Stimulated activated CD8-positive, alpha-beta memory T cell treated with anti-CD3 and anti-CD28 coated beads, Interleukin-4, amount 100 ng/mL, for 24 hours (primary cell): ENCODE results near the gene UBE2O.

Experiments used
- DNase-seq: peaks from one replicate; pipeline ENCODE4 v3.0.0-alpha.2; 2020; ENCODE audit warnings: low read depth

Gene UBE2O

GRCh38 chr17:76467366-76467765, 14.4 kb upstream of the UBE2O start, which contains the start of gene AANAT:
Gene AANAT, plus strand, starts transcription at chr17:76467603. Its CDS starts 1,144 bp downstream, at chr17:76468747.
- DNase-seq: no peak

- DNase-seq: no peak
Measured at GRCh38 chr17:76466775-76467130, 13.8 kb upstream of the UBE2O start.

- DNase-seq: no peak
Measured at GRCh38 chr17:76462556-76463290, 9.8 kb upstream of the UBE2O start.

- no peak for DNase-seq
Measured at GRCh38 chr17:76461765-76462555, 9.0 kb upstream of the UBE2O start.

GRCh38 chr17:76459674-76460073, 6.7 kb upstream of the UBE2O start:
- DNase-seq: no peak

GRCh38 chr17:76458580-76459490, 5.9 kb upstream of the UBE2O start:
- DNase-seq: no peak

GRCh38 chr17:76453431-76453743, 435 bp upstream of the UBE2O start:
- no peak for DNase-seq

GRCh38 chr17:76452127-76452659, 759 bp downstream of the UBE2O start:
- no peak for DNase-seq

- no peak for DNase-seq
Measured at GRCh38 chr17:76451506-76451905, 1.4 kb downstream of the UBE2O start.

- DNase-seq: no peak
Measured at GRCh38 chr17:76449126-76449525, 3.8 kb downstream of the UBE2O start.

- DNase-seq: no peak
Measured at GRCh38 chr17:76447931-76448652, 4.9 kb downstream of the UBE2O start.

- no peak for DNase-seq
Measured at GRCh38 chr17:76446449-76447231, 6.3 kb downstream of the UBE2O start.

- DNase-seq: no peak
Measured at GRCh38 chr17:76445697-76446448, 7.1 kb downstream of the UBE2O start.

- no peak for DNase-seq
Measured at GRCh38 chr17:76444518-76445311, 8.2 kb downstream of the UBE2O start.

- DNase-seq: no peak
Measured at GRCh38 chr17:76442341-76443338, 10.3 kb downstream of the UBE2O start.

- no peak for DNase-seq
Measured at GRCh38 chr17:76441686-76442340, 11.1 kb downstream of the UBE2O start.

- no peak for DNase-seq
Measured at GRCh38 chr17:76440751-76441362, 12.1 kb downstream of the UBE2O start.
